ENCODE results near the gene ERC2.
"Not testable (repeated sequence)": the region's sequence is repeated elsewhere in the genome, so short reads cannot be mapped to it uniquely, and the experiment has no call there.

The ERC2 gene

GRCh38 chr3:56051052-56051451 is 417.2 kb downstream of the ERC2 start:
- DNase-seq: no peak

GRCh38 chr3:56048946-56049345 is 419.3 kb downstream of the ERC2 start:
- DNase-seq: no peak

DNA sequence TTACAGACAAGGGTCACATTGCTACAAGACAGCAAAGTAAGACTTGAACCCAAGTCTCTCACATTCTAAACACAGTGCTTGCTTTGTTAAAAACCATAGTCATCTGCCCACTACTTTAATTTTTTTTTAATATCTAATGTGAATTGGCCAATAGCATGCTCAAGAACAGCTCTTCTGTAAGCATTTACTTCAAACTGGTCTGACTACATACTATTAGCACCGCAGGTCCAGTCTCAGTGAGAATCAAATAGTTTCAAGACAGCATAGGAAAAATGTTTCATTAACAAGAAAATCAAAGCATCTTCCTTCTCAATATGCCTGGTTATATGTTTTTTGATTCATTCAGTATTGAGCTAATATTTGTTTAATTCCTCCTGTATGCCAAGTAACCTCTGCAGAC is 419.9 kb downstream of the ERC2 start:
- DNase-seq: no peak

- DNase-seq: no peak
Observed at GRCh38 chr3:56042326-56042951, 425.8 kb downstream of the ERC2 start.

DNA sequence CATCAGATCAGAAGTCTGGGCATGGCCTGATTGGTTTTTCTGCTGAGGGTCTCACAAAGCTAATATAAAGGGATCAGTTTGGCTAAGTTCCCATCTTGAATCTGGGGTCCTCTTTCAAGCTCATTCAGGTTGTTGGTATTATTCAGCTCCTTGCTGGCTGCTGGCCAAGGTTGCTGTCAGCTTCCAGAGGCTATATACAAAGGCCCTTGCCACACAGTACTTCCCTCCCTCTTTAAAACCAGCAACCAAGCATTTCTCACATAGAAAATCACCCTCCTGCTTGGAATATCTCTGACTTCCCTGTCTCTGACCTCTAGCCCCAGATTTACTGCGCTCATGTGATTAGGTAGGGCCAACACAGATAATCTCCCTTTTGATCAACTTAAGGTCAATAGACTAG is 442.9 kb downstream of the ERC2 start:
- no peak for DNase-seq

DNA sequence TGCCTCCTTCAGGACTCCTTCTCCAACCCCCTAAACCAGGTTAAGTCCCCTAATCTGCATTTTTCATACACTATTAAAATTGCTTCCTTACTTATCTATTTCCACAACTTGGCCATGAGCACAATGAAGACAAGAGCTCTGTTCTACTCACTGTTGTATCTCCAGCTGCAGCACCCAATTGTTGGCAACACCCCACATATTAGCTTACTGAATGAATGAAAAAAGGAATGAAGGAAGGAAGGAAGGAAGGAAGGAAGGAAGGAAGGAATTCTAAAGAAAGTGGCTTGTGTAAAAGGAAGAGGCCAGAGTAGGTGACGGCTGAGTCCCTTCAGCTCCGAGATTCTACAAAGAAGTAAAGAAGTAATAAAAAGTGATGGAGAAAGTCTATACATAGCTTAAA is 444.7 kb downstream of the ERC2 start:
- no peak for DNase-seq

- DNase-seq: no peak
Observed at GRCh38 chr3:56022619-56023018, 445.6 kb downstream of the ERC2 start.

DNA sequence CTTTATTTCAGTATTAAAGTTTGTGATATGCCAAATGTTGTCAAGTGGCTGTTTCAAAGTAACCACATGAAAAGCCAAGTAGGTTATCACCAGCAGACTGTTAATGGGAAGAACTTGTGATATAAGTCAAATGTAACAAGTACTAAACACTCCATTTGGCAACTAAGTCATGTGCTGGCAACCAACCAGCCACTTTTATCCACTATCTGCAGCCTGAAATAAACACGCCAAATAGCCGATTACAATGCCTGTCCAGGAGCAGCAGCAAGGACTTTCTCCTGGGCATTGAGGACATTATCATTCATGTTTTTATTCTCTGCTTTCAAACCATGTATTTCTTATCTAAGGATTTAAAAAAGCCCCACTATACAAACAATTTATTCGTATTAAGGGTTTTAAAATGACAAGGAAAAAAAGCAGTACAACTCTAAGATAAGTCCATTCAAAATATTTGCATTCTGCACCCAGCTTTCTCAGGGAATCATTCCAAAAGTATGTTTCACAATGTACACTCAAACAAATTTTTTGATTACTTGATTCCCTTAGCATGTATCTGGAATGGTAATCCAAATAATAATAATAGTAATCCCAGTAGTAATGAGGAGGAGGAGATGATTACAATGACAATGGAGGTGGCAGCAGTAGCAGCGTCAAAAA is 448.6 kb downstream of the ERC2 start:
- no peak for DNase-seq

- DNase-seq: not testable (repeated sequence)
Observed at GRCh38 chr3:56015374-56015773, 452.9 kb downstream of the ERC2 start.

DNA sequence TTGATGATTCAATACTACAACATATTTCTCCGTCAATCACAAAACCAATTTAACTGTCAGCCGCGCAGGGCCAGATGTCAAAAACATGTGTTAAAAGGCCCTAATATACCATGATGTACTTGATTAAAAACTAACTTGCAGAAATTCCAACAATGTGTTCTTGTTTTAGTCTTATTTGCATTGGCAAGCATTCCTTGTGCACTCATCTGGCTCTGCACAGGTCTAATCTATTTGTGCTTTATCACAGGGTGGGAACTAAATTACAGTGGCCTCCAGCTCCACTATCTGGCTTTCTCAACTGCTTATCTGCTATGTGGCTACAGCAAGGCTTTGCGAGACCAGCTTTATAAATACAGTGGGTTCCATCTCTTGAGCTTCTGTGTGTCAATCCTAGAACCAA is 455.5 kb downstream of the ERC2 start:
- no peak for DNase-seq

DNA sequence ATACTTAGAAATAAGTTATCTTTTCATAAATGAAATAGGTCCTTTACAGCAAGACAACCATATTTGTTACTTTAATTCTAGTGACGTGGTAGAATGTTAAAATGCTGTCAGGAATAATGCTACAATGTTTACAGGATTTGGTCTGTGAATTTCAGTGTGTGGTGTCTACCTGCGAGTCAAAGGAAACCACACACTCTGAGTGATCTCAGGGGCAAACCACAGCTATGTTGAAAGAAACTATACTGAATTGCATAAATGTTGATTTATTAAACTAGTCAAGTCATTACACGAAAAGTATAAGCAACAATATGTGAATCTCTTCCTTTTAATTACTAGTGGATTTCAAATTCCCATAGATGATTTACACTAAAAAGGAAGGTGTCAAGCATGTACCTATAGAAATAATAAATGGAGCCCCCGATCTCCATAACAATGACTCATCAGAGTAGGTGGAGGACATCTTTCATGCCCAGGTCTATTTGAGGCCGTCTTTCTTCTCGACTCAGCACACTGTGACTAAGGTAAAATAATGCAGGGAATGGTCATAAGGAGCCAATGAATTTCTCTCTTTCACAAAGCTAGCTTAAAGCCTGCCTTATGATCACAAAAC is 463.0 kb downstream of the ERC2 start:
- DNase-seq: no peak

- DNase-seq: no peak
Observed at GRCh38 chr3:56003129-56003528, 465.1 kb downstream of the ERC2 start.

DNA sequence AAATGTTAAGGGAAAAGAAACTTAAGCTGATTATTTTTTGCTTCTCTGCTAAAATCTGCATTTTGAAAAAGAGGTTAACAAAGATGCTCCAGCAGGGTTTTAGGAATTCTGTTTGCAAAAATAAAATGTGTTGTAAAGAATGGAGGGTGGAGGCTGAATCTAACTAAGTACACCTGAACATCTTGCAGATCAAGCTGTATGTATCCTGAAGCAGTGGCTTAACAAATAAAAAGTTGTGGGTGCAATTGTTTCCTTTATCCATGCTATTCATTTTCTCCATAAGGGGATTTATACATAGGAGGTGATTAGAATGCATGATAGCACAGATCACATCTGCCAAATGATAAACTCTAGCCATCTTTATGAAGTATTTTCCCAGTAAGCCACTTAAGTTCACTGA is 466.3 kb downstream of the ERC2 start:
- no peak for DNase-seq

DNA sequence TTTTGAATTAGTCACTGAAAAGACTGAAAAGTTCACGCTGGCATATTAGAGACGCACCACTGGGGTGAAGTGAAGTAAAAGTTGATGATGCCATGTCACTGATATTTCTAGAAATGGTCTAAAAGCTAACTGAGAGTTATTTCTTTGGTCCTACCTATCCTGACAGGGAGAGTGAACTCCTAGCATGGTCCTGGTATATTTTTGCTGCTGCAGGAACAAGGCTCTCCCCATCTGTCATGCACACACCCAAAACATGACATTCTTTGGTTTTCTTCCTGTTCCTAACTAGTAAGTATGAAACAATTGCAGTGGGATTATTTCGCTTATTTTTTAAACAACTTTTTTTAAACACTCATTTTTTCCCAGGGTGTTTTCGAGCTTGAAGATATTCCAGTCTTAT is 466.7 kb downstream of the ERC2 start:
- DNase-seq: no peak

DNA sequence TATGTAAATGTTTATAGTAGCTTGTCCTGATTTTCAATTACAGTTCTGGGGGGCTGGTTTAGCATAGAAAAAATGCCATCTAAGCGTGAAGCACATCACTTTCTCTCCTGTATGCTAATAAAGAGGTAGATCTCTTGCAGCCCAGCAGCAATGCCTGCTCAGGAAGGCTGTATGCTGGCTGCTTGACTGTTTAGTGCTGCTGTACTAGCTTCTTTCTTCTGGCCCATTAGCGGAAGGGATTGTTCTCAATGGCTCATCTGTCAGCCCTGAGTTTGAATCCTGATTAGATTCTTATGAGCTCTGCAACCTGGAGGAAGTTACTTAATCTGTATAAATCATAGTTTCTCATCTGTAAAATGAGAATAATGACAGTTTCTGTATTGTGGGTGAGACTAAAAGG is 478.9 kb downstream of the ERC2 start:
- DNase-seq: no peak

DNA sequence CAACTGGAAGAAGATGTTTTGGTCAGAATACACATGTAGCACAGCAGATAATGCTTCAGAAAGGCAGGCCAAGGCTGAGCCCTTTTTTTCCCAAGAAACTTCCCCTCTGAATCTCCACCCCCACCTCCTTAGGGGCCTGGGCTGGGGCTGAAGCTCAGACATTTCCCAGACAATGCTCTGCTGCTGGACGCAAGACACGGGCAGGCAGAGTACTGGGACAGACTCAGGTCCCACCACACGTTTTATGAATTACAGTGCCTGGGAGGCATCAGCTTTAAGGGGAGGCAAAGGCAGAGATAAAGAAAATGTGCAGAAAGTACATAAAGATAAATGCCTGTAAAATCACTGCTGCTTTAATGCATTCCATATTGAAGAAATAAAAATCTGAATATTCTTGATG is 479.4 kb downstream of the ERC2 start:
- DNase-seq: no peak

GRCh38 chr3:55984626-55985025 is 483.6 kb downstream of the ERC2 start:
- DNase-seq: no peak

DNA sequence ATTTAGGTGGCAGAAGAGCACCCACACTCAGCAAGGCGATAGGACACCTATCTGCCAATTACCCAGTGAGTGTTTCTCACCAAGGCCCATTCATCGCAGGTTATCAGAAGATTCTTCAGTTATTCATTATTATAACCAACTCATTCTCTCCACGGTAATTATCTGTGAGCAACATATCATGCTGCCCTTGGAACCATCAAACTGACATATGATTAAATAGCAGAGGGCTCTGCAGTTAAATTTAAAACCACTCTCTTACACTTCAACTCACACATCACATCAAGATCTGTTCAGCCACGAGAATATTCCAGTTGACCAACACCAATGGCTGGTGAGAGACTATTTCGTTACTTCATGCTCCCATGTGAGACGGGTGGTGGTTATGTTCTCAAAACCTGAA is 489.3 kb downstream of the ERC2 start:
- no peak for DNase-seq

DNA sequence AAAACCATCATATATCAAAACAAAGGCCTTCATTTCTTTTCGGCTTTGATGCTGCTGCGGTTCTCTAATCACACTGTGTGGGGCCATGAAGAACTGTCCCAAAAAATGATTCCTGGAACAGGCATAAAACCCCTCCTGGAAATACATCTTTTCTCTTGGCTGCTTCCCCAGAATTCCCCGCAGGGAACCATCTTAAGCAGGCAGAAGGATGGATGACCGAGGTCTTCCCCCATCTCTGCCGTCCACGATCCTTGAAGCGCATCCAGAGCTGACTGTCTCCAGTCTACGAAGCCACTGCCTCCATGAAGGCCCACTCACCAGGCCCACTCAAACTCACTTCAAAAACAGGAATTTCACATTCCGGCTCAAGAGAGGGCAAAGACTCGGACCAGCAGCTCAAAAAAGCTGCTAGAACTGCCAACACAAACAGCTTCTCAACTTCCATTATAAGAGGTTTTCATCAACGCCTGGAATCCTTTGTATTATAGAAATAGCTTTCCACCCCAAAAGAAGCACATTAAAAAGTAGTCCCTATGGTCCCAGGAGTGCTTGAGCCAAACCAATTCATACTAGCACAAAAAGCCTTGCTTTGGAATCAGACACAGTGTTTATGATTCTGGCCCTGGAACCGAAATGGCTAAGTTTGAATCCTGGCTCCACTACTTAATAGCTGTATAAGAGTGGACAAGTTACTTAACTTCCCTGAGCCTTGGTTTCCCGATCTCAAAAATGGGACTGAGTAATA is 493.7 kb downstream of the ERC2 start:
- DNase-seq: no peak

GRCh38 chr3:55969634-55970033 is 498.6 kb downstream of the ERC2 start:
- no peak for DNase-seq

DNA sequence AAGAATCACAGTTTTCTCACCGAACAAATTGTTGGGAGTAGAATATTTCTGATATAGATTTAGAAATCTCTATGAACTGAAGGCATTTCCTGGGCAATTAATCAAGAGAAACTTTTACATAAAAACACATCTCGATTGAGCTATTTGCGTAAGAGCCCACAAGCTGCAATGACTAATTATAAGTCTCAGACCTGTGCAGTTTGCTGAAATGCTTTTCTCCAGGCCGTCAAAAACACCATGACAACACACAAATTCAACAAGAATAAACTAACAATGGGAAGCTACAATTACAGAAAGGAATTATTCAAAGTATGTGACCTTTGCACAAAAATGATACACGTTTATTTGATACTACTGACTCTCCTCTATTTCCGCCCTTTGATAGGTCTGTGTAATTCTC is 499.9 kb downstream of the ERC2 start:
- DNase-seq: no peak

DNA sequence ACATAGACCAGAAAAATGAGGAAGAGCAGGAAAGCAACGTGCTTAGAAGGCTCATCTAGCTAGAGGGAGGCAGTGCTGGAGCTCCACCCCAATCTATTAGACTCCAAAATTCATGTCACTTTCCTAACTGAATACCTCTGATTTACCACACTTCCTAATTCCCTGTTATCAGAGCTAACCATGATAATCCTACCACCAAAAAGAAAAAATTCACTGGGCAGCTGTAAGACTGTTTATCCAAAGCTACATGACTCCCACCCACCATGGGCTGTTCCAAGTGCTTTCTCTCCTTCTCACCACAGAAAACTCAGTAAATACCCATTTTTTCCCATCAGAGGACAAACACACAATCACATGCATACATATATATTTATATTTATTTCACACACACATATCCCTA is 501.7 kb downstream of the ERC2 start:
- no peak for DNase-seq

- DNase-seq: no peak
Observed at GRCh38 chr3:55965776-55966175, 502.5 kb downstream of the ERC2 start.

DNA sequence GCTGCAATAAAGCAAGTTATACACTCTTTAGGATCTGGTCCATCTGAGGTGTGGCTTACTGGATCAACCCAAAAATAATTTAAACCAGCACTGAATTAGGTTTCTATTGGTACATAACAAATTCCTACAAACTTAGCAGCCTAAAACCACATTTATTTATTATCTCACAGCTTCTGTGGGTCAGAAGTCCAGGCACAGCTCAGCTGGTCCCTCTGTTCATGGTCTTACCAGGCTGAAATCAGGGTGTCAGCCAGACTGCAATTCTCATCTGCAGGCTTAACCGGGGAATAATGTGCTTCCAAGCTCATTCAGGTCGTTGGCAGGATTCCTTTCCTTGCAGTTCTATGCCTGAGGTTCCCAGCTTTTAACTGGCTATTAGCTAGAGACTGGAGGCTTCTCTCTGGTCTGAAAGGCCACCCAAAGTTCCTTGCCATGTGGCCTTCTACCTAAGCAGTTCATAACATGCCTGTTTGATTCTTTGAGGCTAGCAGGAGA is 503.7 kb downstream of the ERC2 start:
- DNase-seq: no peak
